OCI-LY1 (cell line): ENCODE data around the gene MAST3.
A peak's percentile ranks its signal among the peaks of the same experiment; 100 is the strongest.

Source experiments
- H2AFZ ChIP-seq: fragments of 200-600 bp; sonication (generic), shearing (Covaris generic); 2 replicates; pipeline ENCODE4 v1.6.0; 2014; ENCODE audit warnings: antibody characterized with exemption, mild to moderate bottlenecking, low read length
- H3F3A ChIP-seq: fragments of 200-600 bp; sonication (generic), shearing (Covaris generic); 2 replicates; pipeline ENCODE4 v1.6.0; 2014; ENCODE audit warnings: mild to moderate bottlenecking, antibody characterized with exemption, low read length, moderate library complexity; ENCODE audit not compliant: insufficient read depth
- H3K27ac ChIP-seq: fragments of 200-600 bp; sonication (generic); 2 replicates; pipeline ENCODE4 v1.5.1; 2014; ENCODE audit warnings: low read length, mixed run types, mild to moderate bottlenecking, low read depth; ENCODE audit not compliant: poor library complexity, severe bottlenecking
- H3K27me3 ChIP-seq: fragments of 200-600 bp; sonication (generic); 2 replicates; pipeline ENCODE4 v1.6.0; 2014; ENCODE audit warnings: antibody characterized with exemption, mild to moderate bottlenecking, low read length, moderate library complexity; ENCODE audit not compliant: insufficient read depth
- H3K36me3 ChIP-seq: fragments of 200-600 bp; sonication (generic); 2 replicates; pipeline ENCODE4 v1.6.1; 2014; ENCODE audit warnings: mild to moderate bottlenecking, antibody characterized with exemption, low read length, moderate library complexity, mixed read lengths; ENCODE audit not compliant: insufficient read depth
- H3K4me1 ChIP-seq: fragments of 200-600 bp; sonication (generic); 2 replicates; pipeline ENCODE4 v1.5.1; 2014; ENCODE audit warnings: mild to moderate bottlenecking, low read length, moderate library complexity; ENCODE audit not compliant: insufficient read depth, severe bottlenecking
- H3K4me2 ChIP-seq: fragments of 200-600 bp; sonication (generic), shearing (Covaris generic); 2 replicates; pipeline ENCODE4 v1.6.1; 2014; ENCODE audit warnings: low read length
- H3K4me3 ChIP-seq: fragments of 200-600 bp; sonication (generic); 2 replicates; pipeline ENCODE4 v1.5.1; 2014; ENCODE audit warnings: low read length, low read depth, mild to moderate bottlenecking, mixed read lengths; ENCODE audit not compliant: poor library complexity, severe bottlenecking
- H3K79me2 ChIP-seq: fragments of 200-600 bp; shearing (Covaris generic); 2 replicates; pipeline ENCODE4 v1.6.1; 2016; ENCODE audit warnings: mixed run types, low read length, mixed read lengths; ENCODE audit not compliant: insufficient read depth
- H3K9ac ChIP-seq: fragments of 200-600 bp; sonication (generic), shearing (Covaris generic); 2 replicates; pipeline ENCODE4 v1.6.1; 2014; ENCODE audit warnings: mild to moderate bottlenecking, low read length, mixed read lengths
- H3K9me2 ChIP-seq: fragments of 200-600 bp; sonication (generic), shearing (Covaris generic); 2 replicates; pipeline ENCODE4 v1.6.1; 2014; ENCODE audit warnings: low read depth, mild to moderate bottlenecking, low read length, mixed read lengths
- H3K9me3 ChIP-seq: fragments of 200-600 bp; shearing (Covaris generic); 2 replicates; pipeline ENCODE4 v1.6.1; 2014; ENCODE audit warnings: low read length, mixed read lengths
- H4K20me1 ChIP-seq: fragments of 200-600 bp; sonication (generic), shearing (Covaris generic); 2 replicates; pipeline ENCODE4 v1.6.0; 2016; ENCODE audit warnings: mild to moderate bottlenecking, low read length; ENCODE audit not compliant: insufficient read depth
- EZH2 ChIP-seq: fragments of 200-600 bp; sonication (generic), shearing (Covaris generic); IDR thresholded peaks from 2 replicates; pipeline ENCODE4 v1.8.0; 2017; ENCODE audit warnings: borderline replicate concordance, mixed run types, mild to moderate bottlenecking, antibody characterized with exemption, low read length, moderate library complexity, mixed read lengths
- TF ChIP-seq, protein P1 (sequence below): fragments of 200-600 bp; sonication (generic), shearing (Covaris generic); IDR thresholded peaks from 2 replicates; pipeline ENCODE4 v1.5.1; 2017; ENCODE audit warnings: mild to moderate bottlenecking, antibody characterized with exemption, low read length, moderate library complexity, mixed read lengths

The MAST3 gene

GRCh38 chr19:18171605-18172327 lies 74.2 kb downstream of the MAST3 start:
- Histone ChIP-seq H3K4me3 (no peak overlapping the region), H3K9me3 (no peaks in the 10 kb centered on the region), H3K79me2 (0 out of 2 replicates have a peak, but pooled peaks cover 5% of the 10 kb centered on the region), H3F3A (0 out of 2 replicates have a peak, but pooled peaks cover 5% of the 10 kb centered on the region), H3K36me3 (peaks cover 32% of the 10 kb centered on the region), H2AFZ (no peak overlapping the region), H3K9ac (no peak overlapping the region), H3K27me3 (no peaks in the 10 kb centered on the region), H3K4me1 (peaks cover 71% of the 10 kb centered on the region), H3K27ac (peak overlapping the region; percentile 97), H3K9me2 (no peaks in the 10 kb centered on the region), H4K20me1 (no peaks in the 10 kb centered on the region), H3K4me2 (no peak overlapping the region)
- TF ChIP-seq, protein P1, sequence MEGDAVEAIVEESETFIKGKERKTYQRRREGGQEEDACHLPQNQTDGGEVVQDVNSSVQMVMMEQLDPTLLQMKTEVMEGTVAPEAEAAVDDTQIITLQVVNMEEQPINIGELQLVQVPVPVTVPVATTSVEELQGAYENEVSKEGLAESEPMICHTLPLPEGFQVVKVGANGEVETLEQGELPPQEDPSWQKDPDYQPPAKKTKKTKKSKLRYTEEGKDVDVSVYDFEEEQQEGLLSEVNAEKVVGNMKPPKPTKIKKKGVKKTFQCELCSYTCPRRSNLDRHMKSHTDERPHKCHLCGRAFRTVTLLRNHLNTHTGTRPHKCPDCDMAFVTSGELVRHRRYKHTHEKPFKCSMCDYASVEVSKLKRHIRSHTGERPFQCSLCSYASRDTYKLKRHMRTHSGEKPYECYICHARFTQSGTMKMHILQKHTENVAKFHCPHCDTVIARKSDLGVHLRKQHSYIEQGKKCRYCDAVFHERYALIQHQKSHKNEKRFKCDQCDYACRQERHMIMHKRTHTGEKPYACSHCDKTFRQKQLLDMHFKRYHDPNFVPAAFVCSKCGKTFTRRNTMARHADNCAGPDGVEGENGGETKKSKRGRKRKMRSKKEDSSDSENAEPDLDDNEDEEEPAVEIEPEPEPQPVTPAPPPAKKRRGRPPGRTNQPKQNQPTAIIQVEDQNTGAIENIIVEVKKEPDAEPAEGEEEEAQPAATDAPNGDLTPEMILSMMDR: no peak
- TF ChIP-seq EZH2: no peak

- Histone ChIP-seq H3K9me2 (no peaks in the 10 kb centered on the region), H3K79me2 (0 out of 2 replicates have a peak, but pooled peaks cover 5% of the 10 kb centered on the region), H3K27me3 (no peaks in the 10 kb centered on the region), H3F3A (0 out of 2 replicates have a peak, but pooled peaks cover 5% of the 10 kb centered on the region), H3K4me1 (peaks cover 71% of the 10 kb centered on the region), H2AFZ (no peak overlapping the region), H3K36me3 (peaks cover 32% of the 10 kb centered on the region), H4K20me1 (no peaks in the 10 kb centered on the region), H3K4me3 (no peak overlapping the region), H3K4me2 (no peak overlapping the region), H3K27ac (peak overlapping the region; percentile 97), H3K9ac (no peak overlapping the region; the same call in 1 of the 2 replicates), H3K9me3 (no peaks in the 10 kb centered on the region)
- no peak for TF ChIP-seq EZH2
- TF ChIP-seq, protein P1: no peak
These were observed 74.9 kb downstream of the MAST3 start for GRCh38 chr19:18172331-18173053.

DNA sequence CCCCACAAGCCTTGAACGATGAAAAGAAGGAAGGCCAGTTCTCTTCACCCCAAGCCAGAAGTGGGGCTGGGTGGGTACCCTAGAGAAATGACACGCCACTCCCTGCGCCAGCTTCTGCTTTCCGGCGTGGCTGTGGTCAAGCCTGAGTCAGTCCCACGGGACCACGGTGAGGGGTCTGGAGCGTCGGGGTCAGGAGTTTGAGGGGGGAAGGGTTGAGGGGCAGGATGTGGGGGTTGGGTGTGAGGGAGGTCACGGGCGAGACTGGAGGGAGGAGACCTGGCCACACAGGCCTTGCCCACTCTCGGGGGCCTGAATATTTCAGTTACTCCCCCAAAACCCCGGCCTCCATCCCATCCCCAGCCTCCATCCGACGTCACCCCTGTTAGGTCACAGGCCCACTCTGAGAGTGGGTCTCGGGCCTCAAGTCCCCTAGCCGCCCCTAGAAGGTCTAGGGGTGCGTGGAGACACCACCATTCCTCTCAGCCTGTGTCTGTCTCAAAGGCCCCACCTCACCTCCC lies 75.5 kb downstream of the MAST3 start:
- TF ChIP-seq EZH2: no peak
- TF ChIP-seq, protein P1: no peak
- Histone ChIP-seq H3K36me3 (peaks cover 34% of the 10 kb centered on the region), H3K4me2 (peak overlapping the region; percentile 70), H3K9ac (peak overlapping the region; percentile 40; the same call in 1 of the 2 replicates), H3K27ac (peak overlapping the region; percentile 97), H3F3A (0 out of 2 replicates have a peak, but pooled peaks cover 5% of the 10 kb centered on the region), H3K4me1 (peaks cover 71% of the 10 kb centered on the region), H3K9me2 (no peaks in the 10 kb centered on the region), H3K9me3 (no peaks in the 10 kb centered on the region), H3K4me3 (peak overlapping the region; percentile 70), H4K20me1 (no peaks in the 10 kb centered on the region), H3K27me3 (no peaks in the 10 kb centered on the region), H3K79me2 (0 out of 2 replicates have a peak, but pooled peaks cover 5% of the 10 kb centered on the region), H2AFZ (no peak overlapping the region)
